ENCODE results near the gene EIPR1.

DNA sequence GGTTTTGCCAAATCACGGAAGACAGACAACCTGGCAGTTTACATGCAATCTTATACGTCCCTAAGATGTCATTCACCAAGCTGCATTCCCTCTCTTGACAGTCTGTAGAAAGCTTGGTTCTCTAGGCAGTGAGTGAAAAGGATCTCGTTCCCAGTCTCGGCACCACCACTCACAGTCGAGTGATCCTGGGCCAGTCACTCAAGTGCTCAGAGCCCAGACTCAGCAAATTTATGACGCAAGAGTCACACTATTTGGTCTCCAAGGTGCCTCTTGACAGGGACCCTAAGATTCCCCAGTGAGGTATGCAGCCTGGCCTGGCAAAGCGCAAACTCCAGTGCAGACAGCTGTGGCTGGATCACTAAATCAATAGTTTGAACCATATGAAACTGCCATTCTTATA is 77.9 kb downstream of the EIPR1 start:
- TF ChIP-seq, protein P1, sequence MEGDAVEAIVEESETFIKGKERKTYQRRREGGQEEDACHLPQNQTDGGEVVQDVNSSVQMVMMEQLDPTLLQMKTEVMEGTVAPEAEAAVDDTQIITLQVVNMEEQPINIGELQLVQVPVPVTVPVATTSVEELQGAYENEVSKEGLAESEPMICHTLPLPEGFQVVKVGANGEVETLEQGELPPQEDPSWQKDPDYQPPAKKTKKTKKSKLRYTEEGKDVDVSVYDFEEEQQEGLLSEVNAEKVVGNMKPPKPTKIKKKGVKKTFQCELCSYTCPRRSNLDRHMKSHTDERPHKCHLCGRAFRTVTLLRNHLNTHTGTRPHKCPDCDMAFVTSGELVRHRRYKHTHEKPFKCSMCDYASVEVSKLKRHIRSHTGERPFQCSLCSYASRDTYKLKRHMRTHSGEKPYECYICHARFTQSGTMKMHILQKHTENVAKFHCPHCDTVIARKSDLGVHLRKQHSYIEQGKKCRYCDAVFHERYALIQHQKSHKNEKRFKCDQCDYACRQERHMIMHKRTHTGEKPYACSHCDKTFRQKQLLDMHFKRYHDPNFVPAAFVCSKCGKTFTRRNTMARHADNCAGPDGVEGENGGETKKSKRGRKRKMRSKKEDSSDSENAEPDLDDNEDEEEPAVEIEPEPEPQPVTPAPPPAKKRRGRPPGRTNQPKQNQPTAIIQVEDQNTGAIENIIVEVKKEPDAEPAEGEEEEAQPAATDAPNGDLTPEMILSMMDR (IDR thresholded peaks at IDR 0.05) = no peak
- peak in 1 of 2 donors; percentile 15 for TF ChIP-seq POLR2A (IDR thresholded peaks at IDR 0.05)
